Neuron (in vitro differentiated cells): ENCODE results near the gene IGFL2.
"Not testable (repeated sequence)": the region's sequence is repeated elsewhere in the genome, so short reads cannot be mapped to it uniquely, and the experiment has no call there.

ENCODE experiments used
- H2AFZ ChIP-seq: one replicate; pipeline ENCODE4 v1.6.1; 2013; ENCODE audit warnings: low read depth, mild to moderate bottlenecking, inconsistent platforms, low read length, moderate library complexity
- H3K27me3 ChIP-seq: one replicate; pipeline ENCODE4 v1.6.1; 2013; ENCODE audit warnings: low read length; ENCODE audit not compliant: insufficient read depth
- H3K36me3 ChIP-seq: one replicate; pipeline ENCODE4 v1.6.1; 2013; ENCODE audit warnings: low read length; ENCODE audit not compliant: insufficient read depth
- H3K4me1 ChIP-seq: one replicate; pipeline ENCODE4 v1.6.1; 2013; ENCODE audit warnings: low read length; ENCODE audit not compliant: insufficient read depth
- H3K4me3 ChIP-seq: 2 replicates; pipeline ENCODE4 v1.5.1; 2013; ENCODE audit warnings: mild to moderate bottlenecking, low read length, moderate library complexity
- H3K9me3 ChIP-seq: one replicate; pipeline ENCODE4 v1.6.1; 2013; ENCODE audit warnings: low read length

Gene IGFL2

DNA sequence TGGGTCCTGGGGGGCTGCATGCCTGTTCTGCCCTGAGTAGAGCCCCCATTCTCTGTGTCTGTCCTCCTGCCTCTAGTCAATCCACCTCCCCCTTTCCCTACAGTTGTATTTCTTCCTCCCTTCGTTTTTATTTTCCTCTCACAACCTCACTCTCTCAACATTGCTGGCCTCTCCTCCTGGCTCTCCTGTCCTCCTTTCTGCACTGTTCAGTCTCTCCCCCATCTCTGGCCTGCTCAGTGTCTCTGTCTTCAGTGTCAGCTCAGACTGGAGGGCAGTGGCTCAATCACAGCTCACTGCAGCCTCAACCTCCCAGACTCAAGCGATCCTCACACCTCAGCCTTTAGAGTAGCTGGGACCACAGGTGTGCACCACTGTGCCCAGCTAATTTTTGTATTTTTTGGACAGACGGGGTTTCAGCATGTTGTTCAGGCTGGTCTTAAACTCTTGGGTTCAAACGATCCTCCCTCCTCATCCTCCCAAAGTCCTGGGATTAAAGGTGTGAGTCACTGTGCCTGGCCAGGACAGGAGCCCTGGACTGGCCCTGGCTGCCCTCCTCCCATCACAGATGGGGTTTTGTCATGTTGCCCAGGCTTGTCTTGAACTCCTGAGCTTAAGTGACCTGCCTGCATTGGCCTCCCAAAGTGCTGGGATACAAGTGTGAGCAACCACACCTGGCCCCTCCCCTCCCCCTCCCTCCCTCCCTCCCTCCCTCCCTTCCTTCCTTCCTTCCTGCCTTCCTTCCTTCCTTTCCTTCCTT is 49.5 kb downstream of the IGFL2 start:
- Histone ChIP-seq H3K36me3 (no peaks in the 10 kb centered on the region), H2AFZ (no peak overlapping the region), H3K4me1 (peaks cover 10% of the 10 kb centered on the region), H3K27me3 (peaks cover 23% of the 10 kb centered on the region), H3K4me3 (no peak overlapping the region), H3K9me3 (no peaks in the 10 kb centered on the region)

DNA sequence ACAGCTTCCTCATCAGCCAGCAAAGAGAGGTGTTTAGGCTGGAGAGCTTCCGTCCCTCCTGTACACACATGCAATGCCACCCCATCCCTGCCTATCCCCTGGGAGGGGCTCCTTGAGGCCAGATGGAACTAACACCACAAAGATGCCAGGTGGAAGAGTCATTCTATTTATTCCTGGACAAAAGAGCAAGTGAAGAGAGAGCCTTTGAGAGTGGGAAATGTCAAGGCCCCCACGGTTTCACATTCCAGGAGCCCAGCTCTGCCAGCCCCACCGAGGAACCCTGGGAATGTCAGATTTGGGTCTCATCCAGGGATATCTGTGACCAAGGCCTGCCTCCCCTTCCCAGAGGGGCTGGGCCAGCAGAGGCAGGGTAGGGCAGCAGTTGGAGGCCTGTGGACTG is 50.7 kb downstream of the IGFL2 start:
- H2AFZ ChIP-seq: no peak overlapping the region
- H3K9me3 ChIP-seq: no peaks in the 10 kb centered on the region
- H3K36me3 ChIP-seq: no peaks in the 10 kb centered on the region
- peaks cover 3% of the 10 kb centered on the region for H3K4me1 ChIP-seq
- H3K27me3 ChIP-seq: peaks cover 23% of the 10 kb centered on the region
- H3K4me3 ChIP-seq: no peak overlapping the region

DNA sequence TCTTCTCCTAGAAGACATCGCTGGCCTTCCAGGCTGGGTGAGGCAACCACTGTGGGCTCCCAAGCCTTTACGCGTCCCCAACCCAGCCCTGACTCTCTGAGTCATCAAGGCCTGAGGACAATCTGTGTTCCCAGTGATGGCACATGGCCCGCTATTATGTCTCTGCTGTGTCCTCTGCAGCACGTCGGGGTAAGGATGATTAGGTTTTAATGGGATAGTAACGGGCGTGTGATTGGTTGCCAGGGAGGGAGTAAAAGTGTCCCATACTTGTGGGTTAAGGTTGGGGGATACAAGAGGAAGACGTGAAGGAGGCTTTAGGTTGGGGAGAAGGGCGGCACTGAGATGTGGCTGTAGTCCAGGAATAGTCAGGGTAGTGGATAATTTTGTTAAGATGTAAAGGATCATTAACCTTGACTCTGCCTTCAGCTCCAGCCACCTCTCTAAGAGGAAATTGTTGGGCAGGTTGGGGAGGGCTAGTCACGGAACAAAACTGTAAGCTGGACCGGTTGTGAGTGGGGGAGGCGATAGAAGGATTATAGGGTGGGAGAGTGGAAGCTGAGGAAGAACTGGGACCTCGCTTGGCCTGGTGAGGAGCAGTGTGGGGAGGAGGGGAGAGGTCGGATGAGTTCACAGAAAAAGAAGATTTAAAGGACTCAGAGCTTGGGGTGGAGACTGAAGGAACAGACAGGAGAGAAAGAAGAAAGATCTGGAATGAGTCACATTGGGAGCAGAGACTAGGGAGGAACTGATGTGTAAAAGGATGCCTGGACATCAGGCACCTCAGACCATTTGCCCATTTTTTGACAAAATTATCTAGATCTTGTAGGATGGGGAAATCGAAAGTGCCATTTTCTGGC is 53.6 kb downstream of the IGFL2 start:
- Histone ChIP-seq H3K36me3 (no peaks in the 10 kb centered on the region), H3K4me3 (no peak overlapping the region), H3K4me1 (no peaks in the 10 kb centered on the region), H2AFZ (no peak overlapping the region), H3K9me3 (no peaks in the 10 kb centered on the region), H3K27me3 (peaks cover 23% of the 10 kb centered on the region)

DNA sequence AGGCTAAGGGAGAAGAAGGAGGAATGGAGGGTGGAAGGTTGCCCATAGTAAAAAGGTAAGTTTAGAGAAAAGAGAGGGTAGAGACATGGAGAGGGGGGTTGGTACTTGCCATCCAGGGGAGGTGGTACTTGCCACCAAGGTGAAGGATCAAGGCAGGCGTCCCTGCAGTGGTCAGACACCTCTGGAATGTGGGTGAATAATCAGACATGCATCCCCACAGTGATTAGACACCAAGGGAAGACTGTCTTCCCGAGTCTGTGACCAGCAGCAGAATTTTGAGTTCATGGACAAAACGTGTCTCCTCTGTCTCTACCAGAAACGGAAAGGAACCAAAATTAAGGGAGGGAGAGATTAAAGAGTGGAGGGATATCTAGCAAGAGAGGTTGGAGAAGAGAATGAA is 54.4 kb downstream of the IGFL2 start:
- Histone ChIP-seq H3K4me1 (no peaks in the 10 kb centered on the region), H2AFZ (no peak overlapping the region), H3K4me3 (no peak overlapping the region), H3K27me3 (peaks cover 21% of the 10 kb centered on the region), H3K36me3 (no peaks in the 10 kb centered on the region), H3K9me3 (no peaks in the 10 kb centered on the region)

DNA sequence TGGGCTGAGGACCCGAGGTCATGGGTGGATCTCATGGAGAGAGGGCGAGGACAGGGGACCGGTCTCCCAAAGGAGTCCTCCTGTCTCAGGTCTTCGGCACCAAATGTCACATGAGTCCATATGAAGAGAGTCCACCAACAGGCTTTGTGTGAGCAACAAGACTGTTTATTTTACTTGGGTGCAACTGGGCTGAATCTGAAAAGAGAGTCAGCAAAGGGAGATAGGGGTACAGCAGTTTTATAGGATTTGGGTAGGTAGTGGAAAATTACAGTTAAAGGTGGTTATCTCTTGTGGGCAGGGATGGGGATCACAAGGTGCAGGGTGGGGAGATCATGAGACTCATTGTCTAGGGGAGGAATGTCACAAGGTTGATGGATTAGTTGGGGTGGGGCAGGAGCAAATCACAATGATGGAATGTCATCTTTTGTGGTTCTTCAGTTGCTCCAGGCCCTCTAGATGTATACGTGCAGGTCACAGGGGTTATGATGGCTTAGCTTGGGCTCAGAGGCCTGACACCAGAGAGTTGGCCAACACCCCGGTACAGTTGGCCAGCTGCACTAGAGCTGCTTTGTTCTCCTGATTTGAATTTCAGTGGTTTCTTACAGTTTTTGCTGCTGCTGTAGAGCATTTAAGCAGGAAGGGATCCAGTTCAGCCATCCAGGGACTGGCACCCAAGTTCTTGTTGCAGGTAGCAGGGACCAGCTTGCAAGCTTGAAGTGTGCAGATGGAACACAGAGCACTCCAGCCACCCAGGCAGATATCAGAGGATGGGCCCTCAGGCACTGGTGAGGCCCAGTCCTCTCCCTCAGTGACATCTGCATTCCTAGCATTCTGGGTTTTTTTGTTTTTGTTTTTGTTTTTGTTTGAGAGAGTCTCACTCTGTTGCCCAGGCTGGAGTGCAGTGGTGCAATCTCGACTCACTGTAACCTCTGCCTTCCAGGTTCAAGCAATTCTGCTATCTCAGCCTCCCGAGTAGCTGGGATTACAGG is 55.1 kb downstream of the IGFL2 start:
- no peaks in the 10 kb centered on the region for H3K4me1 ChIP-seq
- no peaks in the 10 kb centered on the region for H3K36me3 ChIP-seq
- no peaks in the 10 kb centered on the region for H3K9me3 ChIP-seq
- H3K27me3 ChIP-seq: peaks cover 22% of the 10 kb centered on the region
- no peak overlapping the region for H3K4me3 ChIP-seq
- H2AFZ ChIP-seq: no peak overlapping the region

DNA sequence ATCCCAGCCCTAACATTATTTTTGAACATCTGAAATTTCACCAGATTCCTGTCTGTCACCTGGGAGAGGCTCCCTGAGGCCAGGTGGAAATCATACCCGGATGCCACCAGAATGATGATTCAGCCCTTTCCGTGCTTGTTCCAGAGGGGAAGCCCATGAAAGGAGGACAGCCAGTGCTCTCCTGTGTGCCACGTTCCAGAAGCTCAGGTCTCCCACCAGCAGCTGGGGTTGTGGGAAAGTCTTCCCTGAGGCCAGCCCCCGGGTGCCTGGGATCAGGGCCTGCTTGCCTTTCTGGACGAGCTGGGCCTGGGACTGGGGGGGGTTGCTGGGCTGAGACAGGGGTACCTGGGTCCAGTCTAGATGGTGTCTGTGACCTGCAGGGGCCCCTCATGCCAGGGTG is 56.0 kb downstream of the IGFL2 start:
- Histone ChIP-seq H2AFZ (no peak overlapping the region), H3K4me3 (no peak overlapping the region), H3K36me3 (no peaks in the 10 kb centered on the region), H3K9me3 (no peaks in the 10 kb centered on the region), H3K4me1 (no peaks in the 10 kb centered on the region), H3K27me3 (peaks cover 22% of the 10 kb centered on the region)

DNA sequence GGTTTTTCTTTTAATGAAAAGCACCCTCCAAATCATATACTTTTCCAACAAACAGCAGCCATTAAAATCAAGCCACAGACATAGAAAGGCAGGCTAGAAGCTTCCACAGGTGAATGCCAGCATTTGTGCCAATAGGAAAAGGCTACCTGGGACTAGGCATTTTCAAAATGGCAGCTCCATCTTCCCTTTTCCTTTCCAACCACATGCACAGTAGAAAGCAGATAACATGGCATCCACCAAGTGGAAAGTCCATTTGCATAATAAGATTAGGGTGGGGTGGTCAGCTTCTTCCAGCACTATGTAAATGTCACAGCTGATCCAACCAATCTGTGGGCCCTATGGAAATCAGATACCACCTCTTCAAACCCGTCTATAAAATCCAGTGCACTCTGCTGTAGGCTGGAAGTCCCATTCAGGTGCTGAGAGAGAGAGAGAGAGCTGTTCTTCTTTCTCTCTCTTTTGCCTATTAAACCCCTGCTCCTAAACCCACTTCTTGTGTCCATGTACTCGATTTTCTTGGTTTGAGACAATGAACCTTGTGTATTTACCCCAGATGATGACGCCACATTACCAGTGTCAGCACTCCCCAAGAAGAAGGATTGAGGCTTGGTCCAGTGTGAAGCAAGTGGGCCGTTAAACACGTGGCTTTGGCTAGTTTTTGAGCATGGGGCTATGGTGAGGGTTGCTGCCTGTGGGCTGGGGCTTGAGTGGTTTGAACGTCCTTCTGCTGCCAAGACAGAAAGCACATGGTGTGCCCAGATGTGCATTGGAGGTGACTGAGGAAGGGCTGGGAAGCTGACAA is 57.3 kb downstream of the IGFL2 start:
- peaks cover 29% of the 10 kb centered on the region for H3K27me3 ChIP-seq

DNA sequence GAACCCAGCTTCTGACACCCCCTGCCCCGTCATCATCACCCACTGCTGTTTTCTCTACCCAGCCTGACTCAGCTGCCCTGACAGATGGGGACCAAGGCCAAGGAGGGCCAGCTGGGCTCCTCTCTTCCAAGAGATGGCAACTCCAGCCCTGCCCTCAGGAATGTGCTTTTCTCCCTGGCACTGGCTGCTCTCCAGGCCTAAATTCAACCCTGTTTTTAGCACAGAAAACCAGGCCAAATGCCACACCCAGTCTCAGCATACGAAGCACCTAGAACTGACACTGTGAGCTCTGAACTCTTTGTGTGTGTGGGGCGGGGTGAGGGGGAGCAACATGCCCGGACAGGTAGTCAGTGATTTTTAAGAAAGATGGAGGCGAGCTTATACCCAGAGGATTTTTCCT is 58.1 kb downstream of the IGFL2 start:
- H2AFZ ChIP-seq: no peak overlapping the region
- no peaks in the 10 kb centered on the region for H3K4me1 ChIP-seq
- no peaks in the 10 kb centered on the region for H3K9me3 ChIP-seq
- H3K36me3 ChIP-seq: no peaks in the 10 kb centered on the region
- H3K4me3 ChIP-seq: no peak overlapping the region
- peaks cover 26% of the 10 kb centered on the region for H3K27me3 ChIP-seq

More for the DNA sequence above, 57.3 kb downstream of the IGFL2 start:
- no peaks in the 10 kb centered on the region for H3K4me1 ChIP-seq
- no peak overlapping the region for H2AFZ ChIP-seq
- H3K4me3 ChIP-seq: no peak overlapping the region
- no peaks in the 10 kb centered on the region for H3K36me3 ChIP-seq
- no peaks in the 10 kb centered on the region for H3K9me3 ChIP-seq

DNA sequence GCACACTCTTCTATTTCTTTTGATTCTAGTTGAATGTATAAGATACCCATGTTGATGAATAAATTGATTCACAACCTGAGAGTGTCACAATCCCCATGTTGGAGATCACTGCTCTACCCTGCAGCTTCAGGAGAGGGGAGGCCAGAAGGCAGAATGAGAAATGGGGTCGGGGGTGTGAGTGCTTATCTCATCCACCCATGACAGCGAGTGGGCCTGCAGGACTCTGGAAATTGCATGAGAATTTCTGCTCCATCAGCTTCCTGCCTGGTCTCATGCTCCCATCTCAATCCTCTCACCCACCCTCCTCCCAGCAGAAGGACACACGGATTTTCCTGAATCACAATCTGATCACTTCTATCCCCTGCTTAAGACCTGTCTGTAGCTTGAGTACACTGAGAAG is 58.6 kb downstream of the IGFL2 start:
- H2AFZ ChIP-seq: no peak overlapping the region
- H3K4me3 ChIP-seq: no peak overlapping the region
- no peaks in the 10 kb centered on the region for H3K36me3 ChIP-seq
- peaks cover 30% of the 10 kb centered on the region for H3K27me3 ChIP-seq
- no peaks in the 10 kb centered on the region for H3K4me1 ChIP-seq
- H3K9me3 ChIP-seq: no peaks in the 10 kb centered on the region

DNA sequence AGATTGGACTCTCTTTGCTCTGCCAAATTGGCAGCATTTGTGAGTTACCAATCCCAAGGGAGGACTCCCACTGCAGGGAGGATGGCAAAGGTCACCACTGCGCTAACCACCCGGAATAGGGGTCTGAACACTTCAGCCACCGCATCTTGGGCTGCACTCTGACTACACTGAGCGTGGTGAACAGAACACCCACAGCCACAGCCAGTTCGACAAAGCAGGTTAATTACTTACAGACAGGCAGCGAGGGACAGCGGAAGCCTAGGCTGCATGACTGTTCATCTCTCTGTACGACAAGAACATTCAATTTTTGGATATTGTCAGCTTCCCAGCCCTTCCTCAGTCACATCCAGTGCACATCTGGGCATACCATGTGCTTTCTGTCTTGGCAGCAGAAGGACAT is 59.8 kb downstream of the IGFL2 start:
- peaks cover 34% of the 10 kb centered on the region for H3K27me3 ChIP-seq
- not testable (repeated sequence) for H2AFZ ChIP-seq, H3K36me3 ChIP-seq, H3K4me3 ChIP-seq, H3K9me3 ChIP-seq, H3K4me1 ChIP-seq

DNA sequence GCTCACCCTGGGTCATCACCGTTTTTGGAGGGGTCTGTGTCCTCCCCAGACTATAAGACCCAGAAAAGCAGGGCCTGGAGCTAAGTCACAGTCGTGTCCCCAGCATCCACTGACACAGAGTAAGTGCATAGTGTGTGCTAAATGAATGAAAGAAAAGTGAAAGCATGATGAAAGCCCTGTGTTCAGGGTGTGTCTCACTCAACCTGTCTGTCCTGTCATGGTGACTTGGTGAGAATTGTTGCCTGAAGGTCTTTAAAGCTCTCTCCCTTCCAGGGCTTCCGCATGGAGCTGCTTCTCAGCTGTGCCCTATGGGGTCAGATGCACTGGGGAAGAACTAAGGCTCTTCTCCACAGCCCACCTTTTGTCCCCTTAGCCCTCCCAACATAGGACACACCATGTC is 61.0 kb downstream of the IGFL2 start:
- Histone ChIP-seq H3K27me3 (peaks cover 44% of the 10 kb centered on the region), H3K36me3 (no peaks in the 10 kb centered on the region), H3K4me3 (no peak overlapping the region), H2AFZ (no peak overlapping the region), H3K9me3 (no peaks in the 10 kb centered on the region), H3K4me1 (no peaks in the 10 kb centered on the region)

DNA sequence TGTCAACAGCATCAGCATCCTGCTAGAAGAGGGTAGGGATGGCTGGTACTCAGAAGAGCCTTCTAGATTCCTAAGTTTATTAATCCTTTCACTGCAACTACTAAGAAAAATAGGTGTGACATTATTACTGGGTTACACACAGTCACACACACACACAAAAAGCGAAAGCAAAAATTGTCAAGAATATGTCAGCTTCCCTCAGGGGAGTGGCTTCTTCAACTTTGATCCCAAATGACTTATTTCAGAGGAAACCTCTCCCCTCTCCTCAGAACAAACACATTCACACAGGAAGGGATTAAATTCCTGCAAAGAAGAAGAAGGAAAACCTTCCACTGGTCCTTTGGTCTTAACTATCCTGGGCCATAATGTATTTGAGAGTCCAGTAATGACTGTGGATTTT is 61.4 kb downstream of the IGFL2 start:
- H2AFZ ChIP-seq: no peak overlapping the region
- H3K27me3 ChIP-seq: peaks cover 46% of the 10 kb centered on the region
- no peaks in the 10 kb centered on the region for H3K4me1 ChIP-seq
- no peaks in the 10 kb centered on the region for H3K9me3 ChIP-seq
- no peak overlapping the region for H3K4me3 ChIP-seq
- no peaks in the 10 kb centered on the region for H3K36me3 ChIP-seq
